ENCODE measurements around the gene TBP. TPM values are rescaled to one million over a fixed set of nuclear protein-coding genes. Genes with fewer than 3 reads are reported as not detected.

Gene TBP
- total and polyA plus RNA-seq, 2 donors (not counting 1 experiment from before 2014, with no cell fraction given) = 21.0 to 24.7 TPM

DNA sequence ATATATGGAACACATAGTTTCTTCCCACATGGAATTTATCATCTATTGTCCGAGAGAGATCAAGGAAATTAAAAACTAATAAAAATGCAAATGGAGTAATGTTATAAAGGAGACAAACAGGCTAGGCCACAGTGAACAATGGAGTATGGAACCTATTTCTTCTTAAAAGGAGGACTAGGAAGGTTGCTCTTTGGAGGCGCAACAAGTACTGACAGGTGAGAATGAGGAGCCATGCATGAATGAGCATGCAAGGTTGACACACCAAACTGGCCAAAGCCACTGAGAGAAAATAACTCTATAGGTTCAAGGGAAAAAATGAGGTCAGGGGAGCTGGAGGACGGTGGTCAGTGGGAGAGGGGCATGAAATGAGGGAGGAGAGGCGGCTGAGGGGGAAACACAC is 41.9 kb upstream of the TBP start:
- Histone ChIP-seq H3K4me2 (replicated peaks; ENCODE audit: low read depth, low read length, poor library complexity, severe bottlenecking) (no peak overlapping the region), H3K9me3 (ENCODE audit: control extremely low read depth in 1 of 3, control insufficient read depth in 2 of 3, insufficient read depth in 1 of 3, low read length in 2 of 3) (no peaks in the 10 kb centered on the region), H3K9ac (ENCODE audit: low read length) (no peak overlapping the region), H2AFZ (ENCODE audit: insufficient read depth, low read depth, low read length, poor library complexity, severe bottlenecking) (no peak overlapping the region), H3K79me2 (ENCODE audit: control insufficient read depth, insufficient read depth, low read length) (no peaks in the 10 kb centered on the region), H3K27me3 (replicated peaks in 1 of 4; ENCODE audit: control extremely low read depth in 1 of 4, control insufficient read depth in 3 of 4, insufficient read depth in 4 of 4, low read length in 3 of 4) (peaks cover 0 to 2% (median 0%) of the 10 kb centered on the region in 4 experiments), H4K20me1 (ENCODE audit: control insufficient read depth, insufficient read depth, low read length, poor library complexity, severe bottlenecking) (no peaks in the 10 kb centered on the region), H3K4me3 (ENCODE audit: control extremely low read depth in 1 of 5, extremely low read depth in 1 of 5, insufficient read depth in 1 of 5, low read depth in 2 of 5, low read length in 4 of 5) (no peak overlapping the region), H3K36me3 (replicated peaks in 1 of 2; ENCODE audit: control extremely low read depth in 1 of 2, control insufficient read depth in 1 of 2, extremely low read depth in 1 of 2, insufficient read depth in 2 of 2, low read length in 1 of 2) (no peaks in the 10 kb centered on the region), H3K4me1 (ENCODE audit: control insufficient read depth in 2 of 2, insufficient read depth in 2 of 2, low read length in 2 of 2) (peaks cover 3% of the 10 kb centered on the region in 2 donors), H3K27ac (ENCODE audit: low read length in 2 of 2) (no peak overlapping the region)
- DNase-seq (no peak), ATAC-seq (ENCODE audit: low read depth) (no peak)
- ChIA-PET POLR2A (no interaction called here), CTCF (interaction anchor here (3.2 kb wide), 1 partner anchor 680 kb away, joined by 12 read pairs; no protein-coding TSS in a partner anchor)
- H3K9me3 Mint-ChIP-seq (ENCODE audit: insufficient read depth) = no peaks in the 10 kb centered on the region
- peaks cover 4% of the 10 kb centered on the region for H3K4me1 Mint-ChIP-seq
- H3K4me3 Mint-ChIP-seq = no peak overlapping the region
- intact Hi-C loops (cut with micrococcal nuclease) = no loop called here
- H3K27me3 Mint-ChIP-seq = peaks cover 22% of the 10 kb centered on the region
- H3K27ac Mint-ChIP-seq = no peak overlapping the region
- TF ChIP-seq CTCF (IDR thresholded peaks at IDR 0.05) = no peak
- TF ChIP-seq EZH2 (IDR thresholded peaks at IDR 0.05; ENCODE audit: borderline replicate concordance, insufficient read depth, low read depth, low read length, poor library complexity, severe bottlenecking) = no peak
- WGBS (ENCODE audit: insufficient coverage) = no CpG with 5 or more reads among the region's 4 CpGs

DNA sequence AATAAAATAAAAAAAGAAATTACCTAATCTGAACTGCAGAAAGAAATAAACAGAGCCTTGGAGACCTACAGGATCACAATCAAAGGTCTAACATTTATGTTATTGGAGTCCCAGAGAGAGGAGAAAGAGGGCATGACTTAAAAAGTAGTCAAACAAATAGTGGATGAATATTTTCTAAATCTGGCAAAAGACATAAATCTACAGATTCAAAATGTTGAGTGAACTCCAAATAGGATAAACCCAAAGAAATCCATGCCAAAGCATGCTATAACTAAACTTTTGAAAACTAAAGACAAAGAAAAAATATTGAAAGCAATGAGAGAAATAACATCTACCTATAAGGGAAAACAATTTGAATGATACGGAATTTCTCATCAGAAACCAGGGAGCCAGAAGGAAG is 39.3 kb upstream of the TBP start:
- intact Hi-C loops (cut with micrococcal nuclease) = no loop called here
- H3K27me3 Mint-ChIP-seq = peaks cover 41% of the 10 kb centered on the region

More for the DNA sequence above, 39.3 kb upstream of the TBP start:
- H3K79me2 ChIP-seq (ENCODE audit: control insufficient read depth, insufficient read depth, low read length) = no peaks in the 10 kb centered on the region
- no peak overlapping the region for H3K4me3 ChIP-seq (ENCODE audit: control extremely low read depth in 1 of 5, extremely low read depth in 1 of 5, insufficient read depth in 1 of 5, low read depth in 2 of 5, low read length in 4 of 5)
- no peak for ATAC-seq (ENCODE audit: low read depth)
- no CpG with 5 or more reads among the region's 1 CpG for WGBS (ENCODE audit: insufficient coverage)
- no peak overlapping the region for H3K27ac ChIP-seq (ENCODE audit: low read length in 2 of 2)
- ChIA-PET CTCF (interaction anchor here (3.9 kb wide), 1 partner anchor 725 kb away, joined by 59 read pairs; no protein-coding TSS in a partner anchor), POLR2A (no interaction called here)
- no peak overlapping the region for H2AFZ ChIP-seq (ENCODE audit: insufficient read depth, low read depth, low read length, poor library complexity, severe bottlenecking)
- peaks cover 3% of the 10 kb centered on the region in 2 donors for H3K4me1 ChIP-seq (ENCODE audit: control insufficient read depth in 2 of 2, insufficient read depth in 2 of 2, low read length in 2 of 2)
- H3K4me2 ChIP-seq (replicated peaks; ENCODE audit: low read depth, low read length, poor library complexity, severe bottlenecking) = no peak overlapping the region
- DNase-seq = no peak
- TF ChIP-seq CTCF (IDR thresholded peaks at IDR 0.05) = no peak
- no peak for TF ChIP-seq EZH2 (IDR thresholded peaks at IDR 0.05; ENCODE audit: borderline replicate concordance, insufficient read depth, low read depth, low read length, poor library complexity, severe bottlenecking)
- H3K36me3 ChIP-seq (replicated peaks in 1 of 2; ENCODE audit: control extremely low read depth in 1 of 2, control insufficient read depth in 1 of 2, extremely low read depth in 1 of 2, insufficient read depth in 2 of 2, low read length in 1 of 2) = no peaks in the 10 kb centered on the region
- Mint-ChIP-seq H3K27ac (no peak overlapping the region), H3K4me3 (no peak overlapping the region), H3K9me3 (ENCODE audit: insufficient read depth) (no peaks in the 10 kb centered on the region), H3K4me1 (peaks cover 4% of the 10 kb centered on the region)
- H3K9ac ChIP-seq (ENCODE audit: low read length) = no peak overlapping the region
- H4K20me1 ChIP-seq (ENCODE audit: control insufficient read depth, insufficient read depth, low read length, poor library complexity, severe bottlenecking) = no peaks in the 10 kb centered on the region
- H3K9me3 ChIP-seq (ENCODE audit: control extremely low read depth in 1 of 3, control insufficient read depth in 2 of 3, insufficient read depth in 1 of 3, low read length in 2 of 3) = no peaks in the 10 kb centered on the region
- H3K27me3 ChIP-seq (replicated peaks in 1 of 4; ENCODE audit: control extremely low read depth in 1 of 4, control insufficient read depth in 3 of 4, insufficient read depth in 4 of 4, low read length in 3 of 4) = peaks cover 0 to 12% (median 1%) of the 10 kb centered on the region in 4 experiments

Data from B cell (primary cell).